Body of pancreas (tissue), 4 donors: Measurements from ENCODE around the gene CBFA2T3. TPM values are rescaled to one million over a fixed set of nuclear protein-coding genes. Genes with fewer than 3 reads are reported as not detected.

Source experiments
- ATAC-seq: fragments of 150-250 bp; one replicate; pipeline ENCODE4 v1.9.1; 2016
- DNase-seq, 4 donors: peaks; one replicate each; pipeline ENCODE4 v3.0.0-alpha.2; 2019
- H3K27ac ChIP-seq, 4 donors: fragments of 200-600 bp; sonication (generic); 1 replicate in 3 of 4; 2 replicates in 1 of 4; pipeline versions ENCODE4 v1.5.1 to v1.6.1; 2016 to 2019; ENCODE audit warnings: mild to moderate bottlenecking in 1 of 4, mixed read lengths in 1 of 4, moderate library complexity in 1 of 4
- H3K27me3 ChIP-seq, 2 donors: fragments of 200-600 bp; sonication (generic); one replicate each; pipeline ENCODE4 v1.6.0; 2016; ENCODE audit warnings: mild to moderate bottlenecking in 1 of 2
- H3K36me3 ChIP-seq, 2 donors: fragments of 200-600 bp; sonication (generic); replicated peaks in 1 of 2; 2 replicates each; pipeline ENCODE4 v1.5.1; 2016; ENCODE audit warnings: low read depth in 2 of 2; ENCODE audit not compliant: insufficient read depth in 1 of 2
- H3K4me1 ChIP-seq: fragments of 200-600 bp; sonication (generic); one replicate; pipeline ENCODE4 v1.6.0; 2016
- H3K4me3 ChIP-seq, 2 donors: fragments of 200-600 bp; sonication (generic); 1 replicate in 1 of 2; 2 replicates in 1 of 2; pipeline ENCODE4 v1.5.1; 2016 to 2019
- H3K9me3 ChIP-seq, 3 donors: fragments of 200-600 bp; sonication (generic); 1 replicate in 2 of 3; 2 replicates in 1 of 3; pipeline ENCODE4 v1.5.1; 2016
- POLR2A ChIP-seq, 3 donors: fragments of 450-650 bp; IDR thresholded peaks; one replicate each; pipeline ENCODE4 v1.6.1; 2016; ENCODE audit warnings: antibody characterized with exemption in 3 of 3, mild to moderate bottlenecking in 2 of 3
- WGBS, 2 donors: methylation state at CpG; one replicate each; pipeline ENCODE4 v1.1.5; 2017; 5-methylcytosine and 5-hydroxymethylcytosine counted together
- intact Hi-C: fragments of 100-400 bp; cut with DNase I; formaldehyde crosslinking; loops from one replicate; pipeline ENCODE4 v1.15.1; 2023
- total RNA-seq, 2 donors: library from RNA; depleted of rRNA; stranded (reverse); fragments of >200 nt; gene quantifications; one replicate each; pipeline ENCODE4 v1.1.0, GENCODE V29; 2016
- TF ChIP-seq, protein P1 (sequence below), 7 experiments: fragments of 450-650 bp in 4 of 7; fragments of 200-600 bp in 3 of 7; sonication (generic) in 3 of 7; IDR thresholded peaks; one replicate each; pipeline ENCODE4 v1.5.1; 2016 to 2019; ENCODE audit warnings: antibody characterized with exemption in 7 of 7

The CBFA2T3 gene
- total RNA-seq, 2 donors from 2014 or later = 7.8 to 16.2 TPM

DNA sequence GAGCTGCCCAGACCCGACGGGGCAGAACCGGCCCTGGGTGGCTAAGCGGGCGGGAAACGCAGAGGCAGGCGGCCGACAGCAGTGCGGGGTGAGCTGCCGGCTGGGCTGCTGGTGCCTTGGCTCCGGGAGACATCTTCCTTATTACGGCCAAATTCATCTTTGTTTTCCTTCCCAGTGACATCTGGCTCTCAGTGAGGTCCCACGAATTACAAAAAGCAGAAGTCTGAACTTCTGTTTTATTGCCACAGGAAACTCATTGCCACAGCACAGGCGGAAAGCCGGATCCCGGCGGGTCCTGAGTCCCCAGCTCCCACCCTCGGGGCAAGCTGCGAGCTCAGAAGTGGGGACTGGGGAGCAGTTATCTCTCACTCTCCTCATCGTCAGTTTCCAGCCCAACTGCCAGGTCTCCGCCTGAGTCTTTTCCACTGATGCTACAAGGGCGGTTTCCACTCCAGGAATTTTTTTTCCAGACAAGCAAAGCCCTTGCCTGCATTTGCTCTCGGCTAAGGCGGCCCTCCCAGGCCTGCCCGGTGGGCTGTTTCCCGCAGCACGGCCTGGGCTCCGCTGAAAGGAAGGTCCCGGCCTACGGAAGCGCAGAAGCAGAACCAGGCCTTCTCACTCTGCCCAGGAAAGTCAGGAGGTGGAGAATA lies 40.3 kb downstream of the CBFA2T3 start:
- DNase-seq (peak in 1 of 4 donors; percentile 51), ATAC-seq (no peak)
- H3K9me3 ChIP-seq = no peaks in the 10 kb centered on the region
- WGBS, 2 donors = 54 to 68% methylated on average over 14 to 29 of the region's 31 CpGs
- H3K27me3 ChIP-seq = no peaks in the 10 kb centered on the region
- TF ChIP-seq POLR2A (IDR thresholded peaks at IDR 0.05) = no peak
- TF ChIP-seq, protein P1, sequence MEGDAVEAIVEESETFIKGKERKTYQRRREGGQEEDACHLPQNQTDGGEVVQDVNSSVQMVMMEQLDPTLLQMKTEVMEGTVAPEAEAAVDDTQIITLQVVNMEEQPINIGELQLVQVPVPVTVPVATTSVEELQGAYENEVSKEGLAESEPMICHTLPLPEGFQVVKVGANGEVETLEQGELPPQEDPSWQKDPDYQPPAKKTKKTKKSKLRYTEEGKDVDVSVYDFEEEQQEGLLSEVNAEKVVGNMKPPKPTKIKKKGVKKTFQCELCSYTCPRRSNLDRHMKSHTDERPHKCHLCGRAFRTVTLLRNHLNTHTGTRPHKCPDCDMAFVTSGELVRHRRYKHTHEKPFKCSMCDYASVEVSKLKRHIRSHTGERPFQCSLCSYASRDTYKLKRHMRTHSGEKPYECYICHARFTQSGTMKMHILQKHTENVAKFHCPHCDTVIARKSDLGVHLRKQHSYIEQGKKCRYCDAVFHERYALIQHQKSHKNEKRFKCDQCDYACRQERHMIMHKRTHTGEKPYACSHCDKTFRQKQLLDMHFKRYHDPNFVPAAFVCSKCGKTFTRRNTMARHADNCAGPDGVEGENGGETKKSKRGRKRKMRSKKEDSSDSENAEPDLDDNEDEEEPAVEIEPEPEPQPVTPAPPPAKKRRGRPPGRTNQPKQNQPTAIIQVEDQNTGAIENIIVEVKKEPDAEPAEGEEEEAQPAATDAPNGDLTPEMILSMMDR (IDR thresholded peaks at IDR 0.05) = no peak
- peaks cover 53% of the 10 kb centered on the region for H3K4me1 ChIP-seq
- peak overlapping the region in 2 of 4 donors; percentile 37 to 38 for H3K27ac ChIP-seq
- intact Hi-C loops = no loop called here
- no peaks in the 10 kb centered on the region for H3K36me3 ChIP-seq
- no peak overlapping the region for H3K4me3 ChIP-seq

DNA sequence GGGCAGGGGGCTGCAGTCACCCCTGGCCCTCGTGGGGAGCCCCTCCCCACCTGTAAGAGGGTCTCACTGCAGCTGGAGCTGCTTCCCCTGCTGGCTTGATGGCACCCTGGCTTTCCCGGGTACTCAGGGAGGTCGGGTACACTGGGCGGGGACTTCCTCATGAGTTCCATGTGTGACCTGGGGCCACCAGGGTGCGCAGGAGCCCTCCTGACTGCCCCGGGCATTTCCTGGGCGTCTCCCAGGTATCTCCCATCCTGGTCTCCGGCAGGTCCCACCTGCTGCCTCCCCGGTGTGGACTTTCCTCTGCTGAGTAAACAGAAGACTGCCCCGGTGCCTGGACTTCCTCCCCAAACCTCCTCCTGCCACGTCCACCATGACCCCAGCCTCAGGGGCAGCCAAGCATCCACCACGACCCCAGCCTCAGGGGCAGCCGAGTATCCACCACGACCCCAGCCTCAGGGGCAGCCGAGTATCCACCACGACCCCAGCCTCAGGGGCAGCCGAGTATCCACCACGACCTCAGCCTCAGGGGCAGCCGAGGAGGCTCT lies 40.9 kb downstream of the CBFA2T3 start:
- ATAC-seq (no peak), DNase-seq (peak in 3 of 4 donors; percentile 46 to 62 (median 52))
- Histone ChIP-seq H3K9me3 (no peaks in the 10 kb centered on the region), H3K27me3 (no peaks in the 10 kb centered on the region), H3K4me3 (no peak overlapping the region), H3K4me1 (peaks cover 56% of the 10 kb centered on the region), H3K27ac (peak overlapping the region in 2 of 4 donors; percentile 37 to 38), H3K36me3 (no peaks in the 10 kb centered on the region)
- no peak for TF ChIP-seq POLR2A (IDR thresholded peaks at IDR 0.05)
- TF ChIP-seq, protein P1 (IDR thresholded peaks at IDR 0.05) = peak in 2 of 7 experiments; percentile 13 to 25
- intact Hi-C loops = no loop called here
- WGBS, 2 donors = 16 to 42% methylated on average over 10 to 18 of the region's 19 CpGs

DNA sequence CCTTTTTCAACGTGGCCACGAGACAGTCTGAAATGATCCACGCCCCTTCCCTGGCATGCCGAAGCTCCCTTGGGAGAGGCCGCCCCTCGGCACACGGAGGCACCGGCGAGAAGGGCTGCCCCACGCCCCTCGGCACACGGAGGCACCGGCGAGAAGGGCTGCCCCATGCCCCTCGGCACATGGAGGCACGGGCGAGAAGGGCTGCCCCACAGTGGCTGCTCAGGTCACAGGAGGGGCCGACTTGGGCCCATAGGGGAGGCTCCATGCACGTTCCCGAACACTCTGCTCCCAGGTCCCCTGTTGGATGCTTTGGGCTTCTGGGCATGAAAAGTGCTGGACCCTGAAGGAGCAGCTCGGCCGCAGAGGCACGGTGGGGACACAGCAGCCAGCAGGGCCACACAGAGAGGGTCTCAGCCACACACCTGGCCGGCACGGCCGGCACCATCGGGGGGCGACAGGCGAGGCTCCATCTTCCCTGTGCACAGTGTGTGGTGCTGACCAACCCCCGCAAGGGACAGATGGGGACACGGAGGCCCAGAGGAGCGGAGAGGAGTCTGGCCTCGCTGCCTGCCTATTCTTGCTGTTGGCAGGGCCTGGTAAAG lies 42.8 kb downstream of the CBFA2T3 start:
- WGBS, 2 donors = 77 to 83% methylated on average over 10 to 32 of the region's 33 CpGs
- DNase-seq = no peak
- Histone ChIP-seq H3K27ac (no peak overlapping the region), H3K9me3 (no peaks in the 10 kb centered on the region), H3K4me1 (peaks cover 49% of the 10 kb centered on the region), H3K27me3 (no peaks in the 10 kb centered on the region), H3K4me3 (no peak overlapping the region), H3K36me3 (no peaks in the 10 kb centered on the region)
- intact Hi-C loops = no loop called here
- no peak for ATAC-seq
- TF ChIP-seq POLR2A (IDR thresholded peaks at IDR 0.05) = no peak
- TF ChIP-seq, protein P1 (IDR thresholded peaks at IDR 0.05) = no peak

DNA sequence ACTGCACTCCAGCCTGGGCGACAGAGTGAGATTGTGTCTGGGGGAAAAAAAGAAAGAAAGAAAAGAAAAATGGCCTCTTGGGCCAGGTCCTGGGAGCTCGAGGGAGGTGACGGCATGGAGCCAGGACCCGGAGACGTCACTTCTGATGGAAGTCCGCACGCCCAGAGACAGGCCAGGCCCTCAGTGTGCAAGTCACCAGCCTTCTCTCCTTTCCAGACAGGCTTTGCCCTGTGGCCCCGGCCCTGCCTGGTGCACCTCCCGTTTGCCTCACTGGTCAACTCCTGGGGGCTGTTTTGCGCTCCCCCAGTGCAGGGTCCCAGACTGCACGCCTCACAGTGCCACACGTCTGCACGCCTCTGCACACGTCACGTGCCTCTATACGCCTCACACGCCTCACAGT lies 44.1 kb downstream of the CBFA2T3 start:
- intact Hi-C loops = no loop called here

More for the DNA sequence above, 44.1 kb downstream of the CBFA2T3 start:
- Histone ChIP-seq H3K27ac (no peak overlapping the region), H3K27me3 (no peaks in the 10 kb centered on the region), H3K4me1 (peaks cover 50% of the 10 kb centered on the region), H3K4me3 (no peak overlapping the region), H3K9me3 (no peaks in the 10 kb centered on the region), H3K36me3 (no peaks in the 10 kb centered on the region)
- 85 to 88% methylated on average over 17 of the region's 17 CpGs for WGBS, 2 donors
- TF ChIP-seq POLR2A (IDR thresholded peaks at IDR 0.05) = no peak
- TF ChIP-seq, protein P1 (IDR thresholded peaks at IDR 0.05) = no peak
- DNase-seq (no peak), ATAC-seq (no peak)
